ENCODE measurements around the gene NTSR2.

The NTSR2 gene

DNA sequence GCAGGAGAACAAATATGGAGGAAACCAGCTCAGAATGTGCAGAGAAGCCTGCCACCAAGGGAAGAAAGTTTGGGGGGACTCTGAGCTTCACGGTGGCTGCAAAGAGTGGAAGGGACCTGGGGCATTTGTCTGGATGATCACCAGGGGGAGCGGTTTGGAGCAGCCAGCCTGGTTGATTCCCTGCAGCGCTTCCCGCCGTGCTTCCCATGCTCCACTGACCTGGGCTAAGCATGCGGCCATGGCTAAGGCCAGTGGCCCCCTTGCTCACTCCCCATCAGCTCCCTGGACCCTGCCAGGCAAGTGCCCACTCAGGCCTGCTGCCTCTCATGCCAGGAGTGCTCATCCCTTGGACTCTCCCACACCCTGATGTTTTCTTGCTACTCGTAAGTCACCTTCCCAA lies 27.0 kb downstream of the NTSR2 start:
- TF ChIP-seq, protein P1, sequence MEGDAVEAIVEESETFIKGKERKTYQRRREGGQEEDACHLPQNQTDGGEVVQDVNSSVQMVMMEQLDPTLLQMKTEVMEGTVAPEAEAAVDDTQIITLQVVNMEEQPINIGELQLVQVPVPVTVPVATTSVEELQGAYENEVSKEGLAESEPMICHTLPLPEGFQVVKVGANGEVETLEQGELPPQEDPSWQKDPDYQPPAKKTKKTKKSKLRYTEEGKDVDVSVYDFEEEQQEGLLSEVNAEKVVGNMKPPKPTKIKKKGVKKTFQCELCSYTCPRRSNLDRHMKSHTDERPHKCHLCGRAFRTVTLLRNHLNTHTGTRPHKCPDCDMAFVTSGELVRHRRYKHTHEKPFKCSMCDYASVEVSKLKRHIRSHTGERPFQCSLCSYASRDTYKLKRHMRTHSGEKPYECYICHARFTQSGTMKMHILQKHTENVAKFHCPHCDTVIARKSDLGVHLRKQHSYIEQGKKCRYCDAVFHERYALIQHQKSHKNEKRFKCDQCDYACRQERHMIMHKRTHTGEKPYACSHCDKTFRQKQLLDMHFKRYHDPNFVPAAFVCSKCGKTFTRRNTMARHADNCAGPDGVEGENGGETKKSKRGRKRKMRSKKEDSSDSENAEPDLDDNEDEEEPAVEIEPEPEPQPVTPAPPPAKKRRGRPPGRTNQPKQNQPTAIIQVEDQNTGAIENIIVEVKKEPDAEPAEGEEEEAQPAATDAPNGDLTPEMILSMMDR (conservative IDR thresholded peaks at IDR 0.05) = no peak
- H3K27ac ChIP-seq = no peak overlapping the region

DNA sequence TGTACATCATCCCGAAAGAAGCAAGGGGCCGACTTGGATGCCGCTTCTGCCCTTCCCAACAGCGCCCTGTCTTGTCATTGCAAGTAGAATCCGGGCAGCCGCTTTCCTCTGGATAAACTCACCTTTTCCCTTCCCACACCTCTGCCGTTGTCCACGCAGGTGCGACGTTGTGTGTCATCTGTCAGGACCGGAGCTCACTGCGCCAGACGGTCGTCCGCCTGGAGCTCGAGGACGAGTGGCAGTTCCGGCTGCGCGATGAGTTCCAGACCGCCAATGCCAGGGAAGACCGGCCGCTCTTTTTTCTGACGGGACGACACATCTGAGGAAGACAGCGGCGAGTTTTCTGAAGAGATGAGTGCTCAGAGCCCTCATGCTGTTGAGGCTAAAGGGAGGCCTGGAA lies 29.9 kb downstream of the NTSR2 start:
- TF ChIP-seq, protein P1 (conservative IDR thresholded peaks at IDR 0.05) = no peak
- H3K27ac ChIP-seq = peak overlapping the region; percentile 45

DNA sequence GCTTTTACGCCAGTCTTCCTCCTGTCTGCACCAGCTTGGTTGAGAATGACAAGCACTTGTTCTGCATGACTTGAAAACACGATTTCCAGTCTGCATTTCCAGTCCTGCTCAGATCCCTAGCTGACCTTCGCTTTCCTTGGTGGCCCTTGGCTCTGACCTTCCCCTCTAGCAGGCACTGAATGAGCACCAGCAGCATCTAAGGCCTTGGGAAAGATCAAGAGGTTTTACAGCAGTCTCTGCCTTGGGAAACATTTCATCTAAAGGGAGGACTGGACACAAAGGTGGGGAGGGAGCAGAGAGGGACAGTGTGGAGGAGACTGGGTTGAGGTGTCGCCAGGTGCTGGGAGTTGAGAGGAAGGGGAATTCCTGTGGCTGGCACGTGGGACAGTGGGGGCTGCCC lies 30.5 kb downstream of the NTSR2 start:
- peak overlapping the region; percentile 45 for H3K27ac ChIP-seq
- TF ChIP-seq, protein P1 (conservative IDR thresholded peaks at IDR 0.05) = no peak

DNA sequence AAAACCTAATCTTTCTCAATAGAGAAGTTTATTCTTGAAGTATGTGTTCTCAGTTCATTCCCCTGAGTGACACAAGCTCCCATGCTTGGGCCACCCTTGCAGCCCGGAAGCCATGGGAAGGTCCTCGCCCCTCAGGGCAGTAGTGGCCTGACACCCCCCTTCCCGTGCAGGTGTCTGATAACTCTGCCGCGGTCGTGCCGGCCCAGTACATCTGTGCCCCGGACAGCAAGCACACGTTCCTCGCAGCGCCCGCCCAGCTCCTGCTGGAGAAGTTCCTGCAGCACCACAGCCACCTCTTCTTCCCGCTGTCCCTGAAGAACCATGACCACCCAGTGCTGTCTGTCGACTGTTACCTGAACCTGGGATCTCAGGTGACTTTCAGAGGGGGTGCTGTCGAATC lies 32.4 kb downstream of the NTSR2 start:
- H3K27ac ChIP-seq = no peak overlapping the region
- TF ChIP-seq, protein P1 (conservative IDR thresholded peaks at IDR 0.05) = no peak

DNA sequence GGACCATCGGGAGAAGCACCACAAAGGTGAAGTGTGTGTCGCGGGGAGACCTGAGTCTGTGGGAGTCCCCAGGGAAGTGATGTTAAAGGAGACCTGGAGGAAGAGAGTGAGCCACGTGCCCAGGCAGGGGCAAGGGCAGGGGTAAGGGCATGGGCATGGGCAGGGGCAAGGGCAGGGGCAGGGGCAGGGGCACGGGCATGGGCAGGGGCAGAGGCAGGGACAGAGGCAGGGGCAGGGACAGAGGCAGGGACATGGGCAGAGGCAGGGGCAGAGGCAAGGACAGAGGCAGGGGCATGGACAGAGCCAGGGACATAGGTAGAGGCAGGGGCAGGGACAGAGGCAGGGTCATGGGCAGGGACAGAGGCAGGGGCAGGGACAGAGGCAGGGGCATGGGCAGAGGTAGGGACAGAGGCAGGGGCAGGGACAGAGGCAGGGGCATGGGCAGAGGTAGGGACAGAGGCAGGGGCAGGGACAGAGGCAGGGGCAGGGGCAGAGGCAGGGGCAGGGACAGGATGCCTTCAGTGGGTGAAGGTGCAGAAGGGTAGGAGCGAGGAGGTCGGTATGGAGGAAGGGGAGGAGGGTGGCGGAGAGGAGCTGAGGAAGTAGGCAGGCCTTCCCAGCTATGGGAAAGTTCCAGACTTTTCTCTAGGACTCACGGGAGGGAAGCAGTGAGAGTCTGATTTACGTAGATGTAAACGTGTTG lies 33.3 kb downstream of the NTSR2 start:
- no peak overlapping the region for H3K27ac ChIP-seq
- TF ChIP-seq, protein P1 (conservative IDR thresholded peaks at IDR 0.05) = no peak

DNA sequence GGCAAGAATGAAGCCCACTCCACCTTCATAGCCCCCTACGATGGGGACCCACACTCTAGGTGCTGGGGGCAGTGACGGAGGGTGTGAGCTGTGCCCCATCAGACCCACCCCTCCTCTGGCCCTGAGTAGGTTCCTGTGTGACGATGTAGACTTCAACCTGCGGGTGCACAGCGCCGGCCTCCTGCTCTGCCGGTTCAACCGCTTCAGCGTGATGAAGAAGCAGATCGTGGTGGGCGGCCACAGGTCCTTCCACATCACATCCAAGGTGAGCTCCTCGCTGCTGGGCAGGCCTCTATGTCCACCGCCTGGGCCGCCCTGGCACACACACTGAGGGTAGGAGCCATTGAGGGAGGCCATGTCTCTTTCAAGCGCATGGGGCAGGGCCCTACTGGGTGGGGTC lies 34.9 kb downstream of the NTSR2 start:
- no peak overlapping the region for H3K27ac ChIP-seq
- TF ChIP-seq, protein P1 (conservative IDR thresholded peaks at IDR 0.05) = no peak

DNA sequence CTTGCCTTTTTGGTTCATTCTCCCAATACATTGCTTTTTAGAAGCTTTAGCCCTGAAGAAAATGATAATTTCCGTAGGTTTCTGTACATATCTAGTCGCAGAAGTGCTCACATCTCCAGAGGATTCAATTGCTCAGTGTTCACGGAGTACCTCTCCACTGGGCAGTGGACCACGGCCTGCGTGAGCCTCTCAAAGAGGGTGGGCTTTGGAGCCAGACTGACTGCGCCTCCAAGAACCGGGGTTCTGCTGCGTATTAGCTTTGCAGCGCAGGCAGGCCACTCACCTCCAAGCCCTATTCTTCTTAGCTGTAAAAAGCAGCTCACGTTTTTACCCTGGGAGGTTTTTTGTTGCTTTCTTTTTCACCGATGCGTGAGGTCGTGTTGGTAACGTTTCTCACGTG lies 35.4 kb downstream of the NTSR2 start:
- TF ChIP-seq, protein P1 (conservative IDR thresholded peaks at IDR 0.05) = no peak
- H3K27ac ChIP-seq = no peak overlapping the region

Measured in VCaP (cell line).